ENCODE results near the gene RAPGEF1. TPM values are rescaled to one million over a fixed set of nuclear protein-coding genes. Genes with fewer than 3 reads are reported as not detected.

Gene RAPGEF1
- total RNA-seq, 1 donor from 2014 or later = 57.9 TPM

GRCh38 chr9:131674425-131675421, 65.2 kb downstream of the RAPGEF1 start:
- Histone ChIP-seq H3K27ac (peak overlapping the region; percentile 96), H3K9me3 (no peaks in the 10 kb centered on the region), H3K27me3 (no peaks in the 10 kb centered on the region), H3K36me3 (no peaks in the 10 kb centered on the region), H3K4me3 (peak overlapping the region in 1 of 2 donors; percentile 4), H3K4me1 (peaks cover 100% of the 10 kb centered on the region)
- intact Hi-C loops (cut with DNase I) = no loop called here
- DNase-seq (ENCODE audit: extremely low spot score in 2 of 2) = no peak
- TF ChIP-seq, protein P1, sequence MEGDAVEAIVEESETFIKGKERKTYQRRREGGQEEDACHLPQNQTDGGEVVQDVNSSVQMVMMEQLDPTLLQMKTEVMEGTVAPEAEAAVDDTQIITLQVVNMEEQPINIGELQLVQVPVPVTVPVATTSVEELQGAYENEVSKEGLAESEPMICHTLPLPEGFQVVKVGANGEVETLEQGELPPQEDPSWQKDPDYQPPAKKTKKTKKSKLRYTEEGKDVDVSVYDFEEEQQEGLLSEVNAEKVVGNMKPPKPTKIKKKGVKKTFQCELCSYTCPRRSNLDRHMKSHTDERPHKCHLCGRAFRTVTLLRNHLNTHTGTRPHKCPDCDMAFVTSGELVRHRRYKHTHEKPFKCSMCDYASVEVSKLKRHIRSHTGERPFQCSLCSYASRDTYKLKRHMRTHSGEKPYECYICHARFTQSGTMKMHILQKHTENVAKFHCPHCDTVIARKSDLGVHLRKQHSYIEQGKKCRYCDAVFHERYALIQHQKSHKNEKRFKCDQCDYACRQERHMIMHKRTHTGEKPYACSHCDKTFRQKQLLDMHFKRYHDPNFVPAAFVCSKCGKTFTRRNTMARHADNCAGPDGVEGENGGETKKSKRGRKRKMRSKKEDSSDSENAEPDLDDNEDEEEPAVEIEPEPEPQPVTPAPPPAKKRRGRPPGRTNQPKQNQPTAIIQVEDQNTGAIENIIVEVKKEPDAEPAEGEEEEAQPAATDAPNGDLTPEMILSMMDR (IDR thresholded peaks at IDR 0.05) = no peak
- TF ChIP-seq POLR2AphosphoS5 (IDR thresholded peaks at IDR 0.05; ENCODE audit: insufficient read depth in 1 of 2, low read depth in 1 of 2) (no peak), POLR2A (IDR thresholded peaks at IDR 0.05) (no peak)

DNA sequence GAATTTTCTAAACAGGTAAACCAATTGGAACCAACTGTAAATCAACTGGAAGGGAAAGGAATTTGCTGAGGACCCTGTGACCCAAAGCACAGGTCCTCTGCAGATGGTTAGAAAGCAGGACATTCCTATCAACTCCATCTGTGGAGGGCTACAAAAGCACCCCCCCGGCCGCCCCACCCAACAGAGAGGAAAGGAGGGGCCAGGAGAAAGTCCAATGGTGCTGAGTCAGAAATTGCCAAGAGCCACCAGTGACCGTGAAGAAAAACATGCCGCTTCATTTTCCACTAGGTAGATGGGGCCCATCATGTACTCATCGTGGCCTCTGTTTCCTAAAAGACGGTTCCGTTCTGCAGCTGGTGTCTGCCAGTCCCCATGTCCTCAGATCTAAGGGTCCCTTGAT, 66.3 kb downstream of the RAPGEF1 start:
- H3K4me1 ChIP-seq = peaks cover 100% of the 10 kb centered on the region
- peak overlapping the region; percentile 96 for H3K27ac ChIP-seq

DNA sequence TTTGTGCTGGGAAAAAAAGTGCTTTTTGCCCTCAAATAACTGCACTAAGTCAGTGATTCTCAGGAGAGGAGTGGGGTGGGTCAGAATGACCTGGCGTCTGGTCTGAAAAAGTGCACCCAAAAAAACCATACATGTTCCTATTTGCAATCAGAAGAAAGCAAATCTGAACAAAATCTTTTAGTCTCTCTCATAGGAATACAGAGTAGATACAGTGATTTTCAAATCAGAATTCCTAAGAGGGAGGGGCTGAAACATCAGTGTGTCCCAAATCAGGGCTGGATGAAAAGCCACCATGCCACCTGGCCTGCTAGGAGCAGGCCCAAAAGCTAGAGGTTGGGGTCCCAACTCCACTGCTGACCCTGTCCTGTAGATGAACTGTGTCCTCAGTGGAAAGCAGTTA, 66.8 kb downstream of the RAPGEF1 start:
- no peak for DNase-seq (ENCODE audit: extremely low spot score in 2 of 2)
- TF ChIP-seq POLR2A (IDR thresholded peaks at IDR 0.05) = no peak
- TF ChIP-seq POLR2AphosphoS5 (IDR thresholded peaks at IDR 0.05; ENCODE audit: insufficient read depth in 1 of 2, low read depth in 1 of 2) = no peak
- TF ChIP-seq, protein P1 (IDR thresholded peaks at IDR 0.05) = no peak
- Histone ChIP-seq H3K4me3 (no peak overlapping the region), H3K36me3 (no peaks in the 10 kb centered on the region), H3K27ac (peak overlapping the region; percentile 96), H3K4me1 (peaks cover 100% of the 10 kb centered on the region), H3K9me3 (no peaks in the 10 kb centered on the region), H3K27me3 (no peaks in the 10 kb centered on the region)
- intact Hi-C loops (cut with DNase I) = no loop called here

More for the DNA sequence above, 66.3 kb downstream of the RAPGEF1 start:
- H3K9me3 ChIP-seq = no peaks in the 10 kb centered on the region
- no peaks in the 10 kb centered on the region for H3K27me3 ChIP-seq
- intact Hi-C loops (cut with DNase I) = no loop called here
- no peak for DNase-seq (ENCODE audit: extremely low spot score in 2 of 2)
- H3K36me3 ChIP-seq = no peaks in the 10 kb centered on the region
- H3K4me3 ChIP-seq = no peak overlapping the region
- TF ChIP-seq POLR2A (IDR thresholded peaks at IDR 0.05) = no peak
- TF ChIP-seq POLR2AphosphoS5 (IDR thresholded peaks at IDR 0.05; ENCODE audit: insufficient read depth in 1 of 2, low read depth in 1 of 2) = no peak
- TF ChIP-seq, protein P1 (IDR thresholded peaks at IDR 0.05) = no peak

DNA sequence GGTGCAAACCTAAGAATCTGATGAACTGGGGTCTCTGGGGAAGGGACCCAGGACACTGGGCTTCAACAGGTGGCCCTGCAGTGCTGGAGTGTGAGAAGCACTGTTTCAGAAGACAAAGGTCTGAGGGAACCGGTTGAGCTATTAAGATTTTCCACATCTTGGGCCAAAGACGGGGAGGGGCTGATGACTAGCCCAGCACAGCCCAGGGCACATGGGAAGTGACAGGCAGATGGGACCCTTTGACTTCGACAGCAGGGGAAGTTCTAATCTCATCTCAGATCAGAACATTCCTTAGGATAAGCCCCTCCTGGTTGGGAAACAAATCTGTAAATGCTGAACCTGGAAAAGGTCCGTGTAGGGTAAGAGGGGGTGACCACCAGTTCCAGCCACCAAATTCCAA, 67.4 kb downstream of the RAPGEF1 start:
- H3K9me3 ChIP-seq = no peaks in the 10 kb centered on the region
- TF ChIP-seq, protein P1 (IDR thresholded peaks at IDR 0.05) = no peak
- TF ChIP-seq POLR2A (IDR thresholded peaks at IDR 0.05) = no peak
- no peak for TF ChIP-seq POLR2AphosphoS5 (IDR thresholded peaks at IDR 0.05; ENCODE audit: insufficient read depth in 1 of 2, low read depth in 1 of 2)
- no peaks in the 10 kb centered on the region for H3K36me3 ChIP-seq
- DNase-seq (ENCODE audit: extremely low spot score in 2 of 2) = no peak
- intact Hi-C loops (cut with DNase I) = no loop called here
- peaks cover 100% of the 10 kb centered on the region for H3K4me1 ChIP-seq
- peak overlapping the region; percentile 96 for H3K27ac ChIP-seq
- no peak overlapping the region for H3K4me3 ChIP-seq
- no peaks in the 10 kb centered on the region for H3K27me3 ChIP-seq

GRCh38 chr9:131671133-131671520, 68.7 kb downstream of the RAPGEF1 start:
- Histone ChIP-seq H3K27ac (peak overlapping the region; percentile 96), H3K27me3 (no peaks in the 10 kb centered on the region), H3K36me3 (no peaks in the 10 kb centered on the region), H3K9me3 (no peaks in the 10 kb centered on the region), H3K4me3 (no peak overlapping the region), H3K4me1 (peaks cover 95% of the 10 kb centered on the region)
- intact Hi-C loops (cut with DNase I) = no loop called here
- TF ChIP-seq POLR2AphosphoS5 (IDR thresholded peaks at IDR 0.05; ENCODE audit: insufficient read depth in 1 of 2, low read depth in 1 of 2) = no peak
- TF ChIP-seq POLR2A (IDR thresholded peaks at IDR 0.05) = no peak
- DNase-seq (ENCODE audit: extremely low spot score in 2 of 2) = no peak

All from vagina (tissue), 2 donors.